Astrocyte (in vitro differentiated cells and primary cell): Measurements from ENCODE around the gene NFIA. TPM values are rescaled to one million over a fixed set of nuclear protein-coding genes. Genes with fewer than 3 reads are reported as not detected.

Experiments
- DNase-seq: peaks from one replicate; pipeline ENCODE4 v3.0.0-alpha.2; 2010; ENCODE audit warnings: low read depth
- FAIRE-seq: peaks from 2 replicates; lab custom pipeline; 2011; peaks lifted over from hg19 to GRCh38; lab: Jason Lieb, UNC
- H2AFZ ChIP-seq: 2 replicates; pipeline ENCODE4 v1.6.0; 2012; ENCODE audit warnings: low read depth, low read length, inconsistent platforms
- H3K27ac ChIP-seq: 2 replicates; pipeline ENCODE4 v1.5.1; 2011; ENCODE audit warnings: low read depth, low read length, inconsistent platforms
- H3K27me3 ChIP-seq: 2 replicates; pipeline ENCODE4 v1.6.0; 2011; ENCODE audit warnings: low read length, inconsistent platforms; ENCODE audit not compliant: insufficient read depth
- H3K36me3 ChIP-seq: 2 replicates; pipeline ENCODE4 v1.5.1; 2011; ENCODE audit warnings: low read length, inconsistent platforms; ENCODE audit not compliant: insufficient read depth
- H3K4me1 ChIP-seq: 2 replicates; pipeline ENCODE4 v1.5.1; 2011; ENCODE audit warnings: low read length, inconsistent platforms; ENCODE audit not compliant: insufficient read depth
- H3K4me2 ChIP-seq: 2 replicates; pipeline ENCODE4 v1.6.0; 2012; ENCODE audit warnings: low read length, inconsistent platforms
- H3K4me3 ChIP-seq: 2 replicates; pipeline ENCODE4 v1.5.1; 2011; ENCODE audit warnings: low read depth, mild to moderate bottlenecking, low read length, inconsistent platforms; ENCODE audit not compliant: insufficient read depth
- H3K79me2 ChIP-seq: 2 replicates; pipeline ENCODE4 v1.6.0; 2012; ENCODE audit warnings: mild to moderate bottlenecking, low read length, inconsistent platforms; ENCODE audit not compliant: insufficient read depth
- H3K9ac ChIP-seq: 2 replicates; pipeline ENCODE4 v1.6.0; 2012; ENCODE audit warnings: mild to moderate bottlenecking, low read length, inconsistent platforms
- H3K9me3 ChIP-seq: 2 replicates; pipeline ENCODE4 v1.5.1; 2012; ENCODE audit warnings: low read depth, mild to moderate bottlenecking, low read length, inconsistent platforms; ENCODE audit not compliant: insufficient read depth
- H4K20me1 ChIP-seq: 2 replicates; pipeline ENCODE4 v1.6.0; 2012; ENCODE audit warnings: low read length, inconsistent platforms; ENCODE audit not compliant: insufficient read depth
- H3K27ac Mint-ChIP-seq: one replicate; pipeline ENCODE4 v1.8.0; 2021; ENCODE audit warnings: mild to moderate bottlenecking, mixed read lengths; ENCODE audit not compliant: unreplicated experiment
- H3K27me3 Mint-ChIP-seq: one replicate; pipeline ENCODE4 v1.8.0; 2021; ENCODE audit warnings: low read depth, mixed read lengths; ENCODE audit not compliant: unreplicated experiment
- H3K36me3 Mint-ChIP-seq: one replicate; pipeline ENCODE4 v1.8.0; 2021; ENCODE audit warnings: low read depth, mixed read lengths; ENCODE audit not compliant: unreplicated experiment
- H3K4me1 Mint-ChIP-seq: one replicate; pipeline ENCODE4 v1.8.0; 2021; ENCODE audit warnings: low read depth, mixed read lengths; ENCODE audit not compliant: unreplicated experiment
- H3K4me3 Mint-ChIP-seq: one replicate; pipeline ENCODE4 v1.8.0; 2021; ENCODE audit warnings: mild to moderate bottlenecking, moderate library complexity, mixed read lengths; ENCODE audit not compliant: unreplicated experiment
- H3K9me3 Mint-ChIP-seq: one replicate; pipeline ENCODE4 v1.8.0; 2021; ENCODE audit warnings: mild to moderate bottlenecking, mixed read lengths; ENCODE audit not compliant: unreplicated experiment
- EZH2 ChIP-seq: IDR thresholded peaks from 2 replicates; pipeline ENCODE4 v1.6.1; 2012; ENCODE audit warnings: mild to moderate bottlenecking, low read length, inconsistent platforms; ENCODE audit not compliant: insufficient read depth
- total RNA-seq: library from RNA; stranded (reverse); gene quantifications from 2 replicates; pipeline ENCODE4 v1.2.1, GENCODE V29; 2021
- TF ChIP-seq, protein P1 (sequence below): IDR thresholded peaks from 2 replicates; pipeline ENCODE4 v1.5.1; 2011; ENCODE audit warnings: low read depth, mild to moderate bottlenecking, inconsistent platforms, low read length, moderate library complexity; ENCODE audit not compliant: insufficient read depth

Gene NFIA
- total RNA-seq, 1 donor from 2014 or later = 4.6 TPM

DNA sequence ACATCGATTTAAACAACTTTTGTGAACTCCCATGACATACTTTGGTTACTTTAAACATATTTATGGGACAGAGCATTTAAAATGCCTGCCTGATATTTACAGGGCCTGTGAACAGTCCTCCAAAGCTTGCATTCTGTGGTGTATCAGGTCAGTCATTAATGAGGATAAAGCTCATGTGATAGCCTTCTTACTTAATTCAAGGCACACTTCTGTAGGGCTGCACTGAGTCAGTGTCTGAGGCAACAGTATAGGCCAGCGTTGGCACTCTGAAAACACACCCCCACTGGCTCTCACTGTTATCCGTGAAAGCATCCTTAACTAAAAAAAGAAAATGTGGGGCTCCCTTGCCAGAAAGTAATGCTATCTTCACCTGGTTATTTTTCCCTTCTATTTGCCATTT, 200.0 kb downstream of the NFIA start:
- H3K36me3 Mint-ChIP-seq = no peaks in the 10 kb centered on the region
- no peak overlapping the region for H3K4me3 Mint-ChIP-seq
- H3K27ac Mint-ChIP-seq = no peak overlapping the region
- H3K27me3 Mint-ChIP-seq = no peaks in the 10 kb centered on the region
- Histone ChIP-seq H3K27ac (no peak overlapping the region), H3K27me3 (peaks cover 5% of the 10 kb centered on the region), H3K9ac (no peak overlapping the region), H3K36me3 (no peaks in the 10 kb centered on the region), H3K9me3 (no peaks in the 10 kb centered on the region), H3K4me3 (no peak overlapping the region), H2AFZ (no peak overlapping the region), H3K4me1 (peaks cover 2% of the 10 kb centered on the region), H3K79me2 (no peaks in the 10 kb centered on the region), H3K4me2 (no peak overlapping the region), H4K20me1 (no peaks in the 10 kb centered on the region)
- H3K4me1 Mint-ChIP-seq = peaks cover 27% of the 10 kb centered on the region
- no peaks in the 10 kb centered on the region for H3K9me3 Mint-ChIP-seq
- DNase-seq = no peak
- FAIRE-seq = no peak
- TF ChIP-seq, protein P1, sequence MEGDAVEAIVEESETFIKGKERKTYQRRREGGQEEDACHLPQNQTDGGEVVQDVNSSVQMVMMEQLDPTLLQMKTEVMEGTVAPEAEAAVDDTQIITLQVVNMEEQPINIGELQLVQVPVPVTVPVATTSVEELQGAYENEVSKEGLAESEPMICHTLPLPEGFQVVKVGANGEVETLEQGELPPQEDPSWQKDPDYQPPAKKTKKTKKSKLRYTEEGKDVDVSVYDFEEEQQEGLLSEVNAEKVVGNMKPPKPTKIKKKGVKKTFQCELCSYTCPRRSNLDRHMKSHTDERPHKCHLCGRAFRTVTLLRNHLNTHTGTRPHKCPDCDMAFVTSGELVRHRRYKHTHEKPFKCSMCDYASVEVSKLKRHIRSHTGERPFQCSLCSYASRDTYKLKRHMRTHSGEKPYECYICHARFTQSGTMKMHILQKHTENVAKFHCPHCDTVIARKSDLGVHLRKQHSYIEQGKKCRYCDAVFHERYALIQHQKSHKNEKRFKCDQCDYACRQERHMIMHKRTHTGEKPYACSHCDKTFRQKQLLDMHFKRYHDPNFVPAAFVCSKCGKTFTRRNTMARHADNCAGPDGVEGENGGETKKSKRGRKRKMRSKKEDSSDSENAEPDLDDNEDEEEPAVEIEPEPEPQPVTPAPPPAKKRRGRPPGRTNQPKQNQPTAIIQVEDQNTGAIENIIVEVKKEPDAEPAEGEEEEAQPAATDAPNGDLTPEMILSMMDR = no peak

DNA sequence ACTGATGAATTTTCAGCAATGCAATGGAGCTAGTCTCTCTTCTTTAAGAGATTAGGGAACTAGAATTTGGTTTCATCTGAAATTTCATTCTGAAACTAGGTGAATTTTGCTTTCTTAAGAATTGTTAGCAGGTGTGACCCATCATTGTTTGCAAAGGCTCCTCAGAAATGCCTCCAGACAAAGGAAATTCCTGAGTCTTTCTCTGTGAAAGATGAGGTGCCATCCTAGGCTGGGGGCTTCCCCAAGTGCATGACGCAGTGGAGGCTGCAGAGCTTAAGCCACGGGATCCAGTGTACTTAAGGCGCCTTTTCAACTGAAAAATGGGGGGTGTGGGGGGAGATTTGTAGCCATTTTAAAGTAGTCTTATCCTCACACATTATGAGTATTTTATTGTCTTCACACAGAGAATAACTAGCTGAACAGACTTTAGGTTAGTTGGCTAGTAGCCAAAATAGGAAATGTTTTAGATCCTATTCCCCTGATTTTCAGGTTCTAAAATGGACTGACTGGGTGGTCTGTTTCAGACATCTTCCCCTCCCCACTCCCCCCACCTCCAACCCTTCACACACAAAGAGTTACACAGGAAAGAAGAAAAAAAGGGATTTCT, 202.0 kb downstream of the NFIA start:
- H3K4me1 Mint-ChIP-seq = peaks cover 35% of the 10 kb centered on the region

DNA sequence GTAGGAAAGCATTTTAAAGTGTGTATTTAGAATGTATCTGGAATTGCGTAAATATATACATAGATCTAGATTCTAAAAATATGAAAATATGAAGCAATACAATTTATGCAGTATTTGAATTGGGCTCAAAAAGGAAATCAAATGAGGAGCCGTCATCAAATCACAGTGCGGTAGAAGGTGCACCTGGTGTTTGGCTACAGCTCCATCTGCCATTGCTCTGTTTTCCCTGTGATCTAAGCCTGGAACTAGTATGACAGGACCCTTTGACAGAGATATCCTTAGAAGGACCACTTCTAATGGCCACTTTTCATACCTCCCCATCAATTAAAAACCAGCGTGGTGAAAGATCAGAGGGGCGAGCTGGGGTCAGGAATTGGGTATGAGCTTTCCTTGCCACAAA, 202.6 kb downstream of the NFIA start:
- no peak for FAIRE-seq
- DNase-seq = no peak
- Mint-ChIP-seq H3K4me1 (peaks cover 35% of the 10 kb centered on the region), H3K27ac (no peak overlapping the region), H3K27me3 (no peaks in the 10 kb centered on the region), H3K36me3 (no peaks in the 10 kb centered on the region), H3K9me3 (no peaks in the 10 kb centered on the region), H3K4me3 (no peak overlapping the region)
- no peak overlapping the region for H3K4me3 ChIP-seq
- no peak overlapping the region for H3K27ac ChIP-seq
- H3K4me1 ChIP-seq = peaks cover 7% of the 10 kb centered on the region
- H3K36me3 ChIP-seq = no peaks in the 10 kb centered on the region
- H3K27me3 ChIP-seq = peaks cover 7% of the 10 kb centered on the region
- TF ChIP-seq EZH2 = no peak
- TF ChIP-seq, protein P1 = no peak
- no peak overlapping the region for H2AFZ ChIP-seq
- no peak overlapping the region for H3K4me2 ChIP-seq
- H4K20me1 ChIP-seq = no peaks in the 10 kb centered on the region
- H3K9me3 ChIP-seq = no peaks in the 10 kb centered on the region
- no peak overlapping the region for H3K9ac ChIP-seq
- no peaks in the 10 kb centered on the region for H3K79me2 ChIP-seq

More for the DNA sequence above, 202.0 kb downstream of the NFIA start:
- Mint-ChIP-seq H3K27me3 (no peaks in the 10 kb centered on the region), H3K4me3 (no peak overlapping the region), H3K27ac (no peak overlapping the region), H3K9me3 (no peaks in the 10 kb centered on the region), H3K36me3 (no peaks in the 10 kb centered on the region)
- no peak overlapping the region for H3K4me2 ChIP-seq
- H2AFZ ChIP-seq = no peak overlapping the region
- no peak overlapping the region for H3K4me3 ChIP-seq
- H4K20me1 ChIP-seq = no peaks in the 10 kb centered on the region
- H3K27me3 ChIP-seq = peaks cover 7% of the 10 kb centered on the region
- H3K9me3 ChIP-seq = no peaks in the 10 kb centered on the region
- no peak overlapping the region for H3K27ac ChIP-seq
- peaks cover 7% of the 10 kb centered on the region for H3K4me1 ChIP-seq
- no peak overlapping the region for H3K9ac ChIP-seq
- no peaks in the 10 kb centered on the region for H3K79me2 ChIP-seq
- DNase-seq = no peak
- H3K36me3 ChIP-seq = no peaks in the 10 kb centered on the region
- TF ChIP-seq, protein P1 = no peak
- TF ChIP-seq EZH2 = no peak
- FAIRE-seq = no peak
